H1 (cell line): ENCODE measurements around the gene OR10H1. TPM values are rescaled to one million over a fixed set of nuclear protein-coding genes. Genes with fewer than 3 reads are reported as not detected.

ENCODE experiments used
- BCL11A ChIP-seq, 2 experiments: IDR thresholded peaks; one replicate each; pipeline ENCODE4 v1.6.1; 2011; ENCODE audit warnings: low read depth in 2 of 2, low read length in 2 of 2, mild to moderate bottlenecking in 2 of 2
- JUND ChIP-seq: IDR thresholded peaks from 2 replicates; pipeline ENCODE4 v1.6.1; 2011; ENCODE audit warnings: mild to moderate bottlenecking, improper control_type of control experiment, low read length
- ZNF274 ChIP-seq: IDR thresholded peaks from 2 replicates; pipeline ENCODE4 v1.7.0; 2012; ENCODE audit warnings: low read length, borderline replicate concordance; ENCODE audit errors: extremely low read depth
- polyA plus RNA-seq, 7 experiments: library from polyadenylated mRNA; depleted of rRNA in 3 of 7; stranded (reverse) in 5 of 7; unstranded in 2 of 7; fragments of >200 nt in 5 of 7; fragments of 200-250 nt in 2 of 7; gene quantifications; 1 replicate in 5 of 7; 2 replicates in 1 of 7; 4 replicates in 1 of 7; pipeline versions ENCODE4 v1.2.1 to v1.2.3, GENCODE V29; 2011 to 2013; ENCODE audit warnings: missing spikeins in 2 of 7, mixed read lengths in 2 of 7
- total RNA-seq: library from RNA; stranded (reverse); fragmentation: NEBNext Ultra II Directional; extraction: Animal tissue kit (Norgen Biotek cat#: 25700); gene quantifications from 2 replicates; pipeline ENCODE4 v1.2.1, GENCODE V29; 2021
- TF ChIP-seq, protein P1 (sequence below): fragments of 300-600 bp; sonication (generic); IDR thresholded peaks from 2 replicates; pipeline ENCODE4 v1.7.1; 2012; ENCODE audit warnings: low read length, moderate library complexity, mild to moderate bottlenecking, inconsistent platforms; ENCODE audit not compliant: insufficient replicate concordance

The OR10H1 gene
- total and polyA plus RNA-seq, 2 of the 8 experiments (the other 6 are each of a cell fraction or from before 2014, with no cell fraction given), result not detected

DNA sequence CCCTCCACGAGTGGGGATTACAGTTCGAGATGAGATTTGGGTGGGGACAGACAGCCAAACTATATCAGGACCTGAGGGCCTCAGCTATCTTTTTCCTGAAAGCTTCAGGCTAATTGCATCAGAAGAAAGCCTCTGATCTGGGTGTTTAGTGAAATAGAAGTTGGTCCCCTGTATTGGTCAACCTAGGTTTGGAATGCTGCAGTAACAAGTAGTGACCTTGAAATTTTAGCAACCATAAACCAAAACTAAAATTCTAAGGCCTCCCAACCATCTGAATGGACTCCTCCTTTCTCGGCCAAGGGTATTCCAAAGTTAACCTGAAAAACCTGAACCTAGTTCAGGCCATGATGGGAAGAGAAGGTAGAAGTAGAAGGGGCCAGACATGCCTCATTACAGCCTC lies 34.9 kb upstream of the OR10H1 start (continued):
- TF ChIP-seq, protein P1, sequence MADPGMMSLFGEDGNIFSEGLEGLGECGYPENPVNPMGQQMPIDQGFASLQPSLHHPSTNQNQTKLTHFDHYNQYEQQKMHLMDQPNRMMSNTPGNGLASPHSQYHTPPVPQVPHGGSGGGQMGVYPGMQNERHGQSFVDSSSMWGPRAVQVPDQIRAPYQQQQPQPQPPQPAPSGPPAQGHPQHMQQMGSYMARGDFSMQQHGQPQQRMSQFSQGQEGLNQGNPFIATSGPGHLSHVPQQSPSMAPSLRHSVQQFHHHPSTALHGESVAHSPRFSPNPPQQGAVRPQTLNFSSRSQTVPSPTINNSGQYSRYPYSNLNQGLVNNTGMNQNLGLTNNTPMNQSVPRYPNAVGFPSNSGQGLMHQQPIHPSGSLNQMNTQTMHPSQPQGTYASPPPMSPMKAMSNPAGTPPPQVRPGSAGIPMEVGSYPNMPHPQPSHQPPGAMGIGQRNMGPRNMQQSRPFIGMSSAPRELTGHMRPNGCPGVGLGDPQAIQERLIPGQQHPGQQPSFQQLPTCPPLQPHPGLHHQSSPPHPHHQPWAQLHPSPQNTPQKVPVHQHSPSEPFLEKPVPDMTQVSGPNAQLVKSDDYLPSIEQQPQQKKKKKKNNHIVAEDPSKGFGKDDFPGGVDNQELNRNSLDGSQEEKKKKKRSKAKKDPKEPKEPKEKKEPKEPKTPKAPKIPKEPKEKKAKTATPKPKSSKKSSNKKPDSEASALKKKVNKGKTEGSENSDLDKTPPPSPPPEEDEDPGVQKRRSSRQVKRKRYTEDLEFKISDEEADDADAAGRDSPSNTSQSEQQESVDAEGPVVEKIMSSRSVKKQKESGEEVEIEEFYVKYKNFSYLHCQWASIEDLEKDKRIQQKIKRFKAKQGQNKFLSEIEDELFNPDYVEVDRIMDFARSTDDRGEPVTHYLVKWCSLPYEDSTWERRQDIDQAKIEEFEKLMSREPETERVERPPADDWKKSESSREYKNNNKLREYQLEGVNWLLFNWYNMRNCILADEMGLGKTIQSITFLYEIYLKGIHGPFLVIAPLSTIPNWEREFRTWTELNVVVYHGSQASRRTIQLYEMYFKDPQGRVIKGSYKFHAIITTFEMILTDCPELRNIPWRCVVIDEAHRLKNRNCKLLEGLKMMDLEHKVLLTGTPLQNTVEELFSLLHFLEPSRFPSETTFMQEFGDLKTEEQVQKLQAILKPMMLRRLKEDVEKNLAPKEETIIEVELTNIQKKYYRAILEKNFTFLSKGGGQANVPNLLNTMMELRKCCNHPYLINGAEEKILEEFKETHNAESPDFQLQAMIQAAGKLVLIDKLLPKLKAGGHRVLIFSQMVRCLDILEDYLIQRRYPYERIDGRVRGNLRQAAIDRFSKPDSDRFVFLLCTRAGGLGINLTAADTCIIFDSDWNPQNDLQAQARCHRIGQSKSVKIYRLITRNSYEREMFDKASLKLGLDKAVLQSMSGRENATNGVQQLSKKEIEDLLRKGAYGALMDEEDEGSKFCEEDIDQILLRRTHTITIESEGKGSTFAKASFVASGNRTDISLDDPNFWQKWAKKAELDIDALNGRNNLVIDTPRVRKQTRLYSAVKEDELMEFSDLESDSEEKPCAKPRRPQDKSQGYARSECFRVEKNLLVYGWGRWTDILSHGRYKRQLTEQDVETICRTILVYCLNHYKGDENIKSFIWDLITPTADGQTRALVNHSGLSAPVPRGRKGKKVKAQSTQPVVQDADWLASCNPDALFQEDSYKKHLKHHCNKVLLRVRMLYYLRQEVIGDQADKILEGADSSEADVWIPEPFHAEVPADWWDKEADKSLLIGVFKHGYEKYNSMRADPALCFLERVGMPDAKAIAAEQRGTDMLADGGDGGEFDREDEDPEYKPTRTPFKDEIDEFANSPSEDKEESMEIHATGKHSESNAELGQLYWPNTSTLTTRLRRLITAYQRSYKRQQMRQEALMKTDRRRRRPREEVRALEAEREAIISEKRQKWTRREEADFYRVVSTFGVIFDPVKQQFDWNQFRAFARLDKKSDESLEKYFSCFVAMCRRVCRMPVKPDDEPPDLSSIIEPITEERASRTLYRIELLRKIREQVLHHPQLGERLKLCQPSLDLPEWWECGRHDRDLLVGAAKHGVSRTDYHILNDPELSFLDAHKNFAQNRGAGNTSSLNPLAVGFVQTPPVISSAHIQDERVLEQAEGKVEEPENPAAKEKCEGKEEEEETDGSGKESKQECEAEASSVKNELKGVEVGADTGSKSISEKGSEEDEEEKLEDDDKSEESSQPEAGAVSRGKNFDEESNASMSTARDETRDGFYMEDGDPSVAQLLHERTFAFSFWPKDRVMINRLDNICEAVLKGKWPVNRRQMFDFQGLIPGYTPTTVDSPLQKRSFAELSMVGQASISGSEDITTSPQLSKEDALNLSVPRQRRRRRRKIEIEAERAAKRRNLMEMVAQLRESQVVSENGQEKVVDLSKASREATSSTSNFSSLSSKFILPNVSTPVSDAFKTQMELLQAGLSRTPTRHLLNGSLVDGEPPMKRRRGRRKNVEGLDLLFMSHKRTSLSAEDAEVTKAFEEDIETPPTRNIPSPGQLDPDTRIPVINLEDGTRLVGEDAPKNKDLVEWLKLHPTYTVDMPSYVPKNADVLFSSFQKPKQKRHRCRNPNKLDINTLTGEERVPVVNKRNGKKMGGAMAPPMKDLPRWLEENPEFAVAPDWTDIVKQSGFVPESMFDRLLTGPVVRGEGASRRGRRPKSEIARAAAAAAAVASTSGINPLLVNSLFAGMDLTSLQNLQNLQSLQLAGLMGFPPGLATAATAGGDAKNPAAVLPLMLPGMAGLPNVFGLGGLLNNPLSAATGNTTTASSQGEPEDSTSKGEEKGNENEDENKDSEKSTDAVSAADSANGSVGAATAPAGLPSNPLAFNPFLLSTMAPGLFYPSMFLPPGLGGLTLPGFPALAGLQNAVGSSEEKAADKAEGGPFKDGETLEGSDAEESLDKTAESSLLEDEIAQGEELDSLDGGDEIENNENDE, result no peak
- no peak for TF ChIP-seq ZNF274
- no peak for TF ChIP-seq BCL11A (IDR thresholded peaks at IDR 0.05; ENCODE audit: low read depth in 2 of 2, low read length in 2 of 2)
- no peak for TF ChIP-seq JUND
- TF ChIP-seq, all 59 proteins: peak for 0
